ENCODE measurements around the gene ANTXRL.
"Not testable (repeated sequence)": the region's sequence is repeated elsewhere in the genome, so short reads cannot be mapped to it uniquely, and the experiment has no call there.

GRCh38 chr10:46302765-46303352 lies 16.1 kb downstream of the ANTXRL start:
- not testable (repeated sequence) for TF ChIP-seq POLR2A (IDR thresholded peaks at IDR 0.05); CTCF (IDR thresholded peaks at IDR 0.05 in 4 of 5, conservative IDR thresholded peaks at IDR 0.05 in 1 of 5)
